Uterus (tissue), 2 donors: ENCODE measurements around the gene CCNQ.

Experiments used
- CTCF ChIP-seq, 4 experiments: fragments of 200-600 bp in 2 of 4; fragments of 450-650 bp in 2 of 4; sonication (generic) in 2 of 4; IDR thresholded peaks; one replicate each; pipeline ENCODE4 v1.5.1; 2016 to 2019; ENCODE audit warnings: antibody characterized with exemption in 4 of 4, mild to moderate bottlenecking in 2 of 4, moderate library complexity in 1 of 4
- POLR2A ChIP-seq, 2 donors: fragments of 450-650 bp; IDR thresholded peaks; one replicate each; pipeline ENCODE4 v1.6.1; 2016; ENCODE audit warnings: antibody characterized with exemption in 2 of 2, mild to moderate bottlenecking in 1 of 2, moderate library complexity in 1 of 2

GRCh38 chrX:153562546-153562945, 36.4 kb downstream of the CCNQ start:
- TF ChIP-seq POLR2A (IDR thresholded peaks at IDR 0.05), result no peak
- no peak for TF ChIP-seq CTCF (IDR thresholded peaks at IDR 0.05)
